HS-27A (cell line): ENCODE data around the gene CAPN9.
A peak's percentile ranks its signal among the peaks of the same experiment; 100 is the strongest.

ENCODE experiments used
- DNase-seq: peaks from one replicate; pipeline ENCODE4 v3.0.0-alpha.2; 2012; ENCODE audit warnings: low read depth, missing footprints

The CAPN9 gene

GRCh38 chr1:230772457-230773395, 25.5 kb downstream of the CAPN9 start:
- DNase-seq, result no peak

- DNase-seq, result no peak
Observed at GRCh38 chr1:230773396-230774033, 26.3 kb downstream of the CAPN9 start.

GRCh38 chr1:230778916-230779590, 31.9 kb downstream of the CAPN9 start:
- DNase-seq, result no peak

GRCh38 chr1:230781131-230781530, 33.9 kb downstream of the CAPN9 start:
- DNase-seq, result no peak

GRCh38 chr1:230781594-230781993, 34.4 kb downstream of the CAPN9 start:
- no peak for DNase-seq

GRCh38 chr1:230784163-230784562, 37.0 kb downstream of the CAPN9 start:
- no peak for DNase-seq

GRCh38 chr1:230785636-230786384, 38.6 kb downstream of the CAPN9 start:
- no peak for DNase-seq

- no peak for DNase-seq
Observed at GRCh38 chr1:230786385-230786753, 39.2 kb downstream of the CAPN9 start.

GRCh38 chr1:230787471-230787870, 40.3 kb downstream of the CAPN9 start:
- no peak for DNase-seq

- DNase-seq, result no peak
Observed at GRCh38 chr1:230788561-230789275, 41.5 kb downstream of the CAPN9 start.

- DNase-seq, result no peak
Observed at GRCh38 chr1:230790026-230790425, 42.8 kb downstream of the CAPN9 start.

GRCh38 chr1:230791986-230792564, 44.9 kb downstream of the CAPN9 start:
- DNase-seq, result no peak

- DNase-seq, result no peak
Observed at GRCh38 chr1:230792691-230793462, 45.7 kb downstream of the CAPN9 start.

GRCh38 chr1:230793463-230793745, 46.2 kb downstream of the CAPN9 start:
- no peak for DNase-seq

GRCh38 chr1:230794431-230794830, 47.2 kb downstream of the CAPN9 start:
- DNase-seq, result no peak

GRCh38 chr1:230794871-230795605, 47.9 kb downstream of the CAPN9 start:
- DNase-seq, result no peak

- DNase-seq, result no peak
Observed at GRCh38 chr1:230796626-230797025, 49.4 kb downstream of the CAPN9 start.

- no peak for DNase-seq
Observed at GRCh38 chr1:230797376-230797920, 50.3 kb downstream of the CAPN9 start.

- DNase-seq, result peak; percentile 30
Observed at GRCh38 chr1:230797942-230798365, 50.8 kb downstream of the CAPN9 start.
